H1 (cell line): ENCODE data around the gene GPR17. TPM values are rescaled to one million over a fixed set of nuclear protein-coding genes. Genes with fewer than 3 reads are reported as not detected.

Experiments
- CTCF ChIA-PET: fragments of 300-600 bp; sonication (Branson Sonifier 250); formaldehyde crosslinking; loops from one replicate; lab custom pipeline; 2021; ENCODE audit not compliant: partially characterized antibody; lab: Charles Lee
- POLR2A ChIA-PET: fragments of 300-600 bp; sonication (Branson Sonifier 250); formaldehyde crosslinking; loops from one replicate; lab custom pipeline; 2021; ENCODE audit warnings: inconsistent platforms; ENCODE audit not compliant: partially characterized antibody; lab: Charles Lee
- DNase-seq, 2 experiments: peaks; one replicate each; pipeline versions ENCODE4 v3.0.0 to v3.0.0-alpha.2; 2010 to 2022; ENCODE audit warnings: low spot score in 2 of 2, low read depth in 1 of 2, mixed read lengths in 1 of 2
- FAIRE-seq: peaks from 2 replicates; lab custom pipeline; 2011; peaks lifted over from hg19 to GRCh38; lab: Jason Lieb, UNC
- H2AFZ ChIP-seq: 2 replicates; pipeline ENCODE4 v1.8.1; 2012; ENCODE audit warnings: low read length, inconsistent platforms
- H2AK5ac ChIP-seq: 2 replicates; pipeline ENCODE4 v1.6.1; 2013; ENCODE audit warnings: low read depth, low read length
- H2BK120ac ChIP-seq: replicated peaks from 2 replicates; pipeline ENCODE3; 2013; ENCODE audit warnings: low read depth, low read length, inconsistent platforms
- H2BK12ac ChIP-seq: 2 replicates; pipeline ENCODE4 v1.6.1; 2013; ENCODE audit warnings: low read depth, low read length
- H2BK15ac ChIP-seq: 2 replicates; pipeline ENCODE4 v1.6.1; 2013; ENCODE audit warnings: low read length
- H2BK20ac ChIP-seq: 2 replicates; pipeline ENCODE4 v1.6.1; 2013; ENCODE audit warnings: low read length
- H2BK5ac ChIP-seq: 2 replicates; pipeline ENCODE4 v1.6.1; 2013; ENCODE audit warnings: low read depth, low read length
- H3K14ac ChIP-seq: 2 replicates; pipeline ENCODE4 v1.6.1; 2013; ENCODE audit warnings: inconsistent platforms; ENCODE audit not compliant: insufficient read length
- H3K18ac ChIP-seq: 2 replicates; pipeline ENCODE4 v1.6.1; 2013; ENCODE audit warnings: low read length; ENCODE audit errors: extremely low read depth
- H3K23ac ChIP-seq: 2 replicates; pipeline ENCODE4 v1.6.1; 2013; ENCODE audit warnings: inconsistent platforms; ENCODE audit not compliant: insufficient read length
- H3K23me2 ChIP-seq: 2 replicates; pipeline ENCODE4 v1.6.1; 2013; ENCODE audit warnings: low read depth, low read length
- H3K27ac ChIP-seq: 2 replicates; pipeline ENCODE4 v1.6.1; 2011; ENCODE audit warnings: low read depth, low read length, inconsistent platforms
- H3K27me3 ChIP-seq, 4 experiments: replicated peaks in 1 of 4; 1 replicate in 1 of 4; 2 replicates in 3 of 4; pipeline versions ENCODE4 v1.6.1 to v1.8.1; 2011 to 2013; ENCODE audit warnings: low read length in 3 of 4, mild to moderate bottlenecking in 3 of 4, inconsistent platforms in 2 of 4, mixed read lengths in 2 of 4, moderate library complexity in 1 of 4; ENCODE audit not compliant: control insufficient read depth in 3 of 4, insufficient read depth in 3 of 4; ENCODE audit errors: extremely low read depth in 1 of 4
- H3K36me3 ChIP-seq, 4 experiments: 2 replicates each; pipeline versions ENCODE4 v1.6.1 to v1.8.1; 2011 to 2013; ENCODE audit warnings: mild to moderate bottlenecking in 4 of 4, low read length in 3 of 4, moderate library complexity in 2 of 4, control low read depth in 1 of 4, inconsistent platforms in 1 of 4; ENCODE audit not compliant: insufficient read depth in 4 of 4, control insufficient read depth in 2 of 4
- H3K4ac ChIP-seq: replicated peaks from 2 replicates; pipeline ENCODE3; 2013; ENCODE audit warnings: low read length, low read depth, mixed read lengths, inconsistent platforms; ENCODE audit not compliant: insufficient read length
- H3K4me1 ChIP-seq, 4 experiments: replicated peaks in 1 of 4; 1 replicate in 1 of 4; 2 replicates in 3 of 4; pipeline versions ENCODE4 v1.6.1 to v1.8.1; 2011 to 2013; ENCODE audit warnings: low read length in 3 of 4, inconsistent platforms in 2 of 4, mixed read lengths in 1 of 4; ENCODE audit not compliant: insufficient read depth in 4 of 4, control insufficient read depth in 3 of 4
- H3K4me2 ChIP-seq, 2 experiments: 2 replicates each; pipeline versions ENCODE4 v1.6.1 to v1.8.1; 2011 to 2013; ENCODE audit warnings: low read depth in 2 of 2, low read length in 2 of 2, control low read depth in 1 of 2, inconsistent platforms in 1 of 2, mild to moderate bottlenecking in 1 of 2; ENCODE audit not compliant: insufficient read depth in 1 of 2
- H3K4me3 ChIP-seq, 4 experiments: fragments of 200-600, 300-600 bp in 1 of 4; sonication (generic), shearing (Covaris generic), sonication (Bioruptor Twin) in 1 of 4; 2 replicates each; pipeline versions ENCODE4 v1.5.1 to v1.8.1; 2011 to 2016; ENCODE audit warnings: low read length in 4 of 4, low read depth in 3 of 4, control low read depth in 2 of 4, inconsistent platforms in 2 of 4, mild to moderate bottlenecking in 2 of 4, mixed read lengths in 1 of 4, moderate library complexity in 1 of 4; ENCODE audit not compliant: insufficient read depth in 2 of 4; ENCODE audit errors: extremely low read depth in 1 of 4
- H3K56ac ChIP-seq: replicated peaks from 2 replicates; pipeline ENCODE3; 2013; ENCODE audit warnings: low read depth, mild to moderate bottlenecking, mixed read lengths, low read length, inconsistent platforms; ENCODE audit not compliant: insufficient read length
- H3K79me1 ChIP-seq: 2 replicates; pipeline ENCODE4 v1.6.1; 2013; ENCODE audit warnings: low read depth, low read length, control low read depth
- H3K79me2 ChIP-seq, 2 experiments: 2 replicates each; pipeline versions ENCODE4 v1.6.1 to v1.8.1; 2012 to 2013; ENCODE audit warnings: low read length in 2 of 2, mild to moderate bottlenecking in 2 of 2, inconsistent platforms in 1 of 2; ENCODE audit not compliant: insufficient read depth in 2 of 2, control insufficient read depth in 1 of 2
- H3K9ac ChIP-seq, 4 experiments: replicated peaks in 1 of 4; 1 replicate in 1 of 4; 2 replicates in 3 of 4; pipeline versions ENCODE4 v1.6.1 to v1.8.1; 2011 to 2013; ENCODE audit warnings: low read depth in 3 of 4, low read length in 3 of 4, control low read depth in 2 of 4, mild to moderate bottlenecking in 2 of 4, moderate library complexity in 2 of 4, inconsistent platforms in 1 of 4; ENCODE audit errors: extremely low read depth in 1 of 4
- H3K9me3 ChIP-seq, 2 experiments: 2 replicates each; pipeline versions ENCODE4 v1.6.1 to v1.8.1; 2012 to 2013; ENCODE audit warnings: mild to moderate bottlenecking in 2 of 2, moderate library complexity in 2 of 2, control low read depth in 1 of 2, inconsistent platforms in 1 of 2, low read depth in 1 of 2, low read length in 1 of 2, mixed read lengths in 1 of 2; ENCODE audit not compliant: insufficient read depth in 2 of 2
- H4K20me1 ChIP-seq, 2 experiments: replicated peaks in 1 of 2; 2 replicates each; pipeline versions ENCODE3 to v1.8.1; 2011 to 2013; ENCODE audit warnings: inconsistent platforms in 2 of 2, low read length in 2 of 2, mild to moderate bottlenecking in 1 of 2; ENCODE audit not compliant: insufficient read depth in 2 of 2, control insufficient read depth in 1 of 2
- H4K5ac ChIP-seq: 2 replicates; pipeline ENCODE4 v1.6.1; 2013; ENCODE audit warnings: low read length, low read depth, mixed read lengths, inconsistent platforms; ENCODE audit not compliant: insufficient read length
- H4K8ac ChIP-seq: 2 replicates; pipeline ENCODE4 v1.8.0; 2013; ENCODE audit warnings: mild to moderate bottlenecking, moderate library complexity, low read length, inconsistent platforms; ENCODE audit not compliant: insufficient read depth; ENCODE audit errors: extremely low read depth
- H4K91ac ChIP-seq: replicated peaks from 2 replicates; pipeline ENCODE3; 2013; ENCODE audit warnings: low read length, mixed read lengths, inconsistent platforms; ENCODE audit not compliant: insufficient read length
- KDM5A ChIP-seq: fragments of 200-600 bp; IDR thresholded peaks from 2 replicates; pipeline ENCODE4 v1.7.1; 2012; ENCODE audit warnings: mild to moderate bottlenecking, low read length, inconsistent platforms, mixed read lengths
- RAD21 ChIP-seq, 2 experiments: IDR thresholded peaks in 1 of 2; conservative IDR thresholded peaks in 1 of 2; 2 replicates each; pipeline ENCODE4 v1.6.1; 2011; ENCODE audit warnings: low read depth in 2 of 2, low read length in 2 of 2, improper control_type of control experiment in 1 of 2, inconsistent platforms in 1 of 2, mild to moderate bottlenecking in 1 of 2, moderate library complexity in 1 of 2
- WGBS, 2 experiments: shearing (Covaris generic) in 1 of 2; methylation state at CpG; one replicate each; pipeline versions ENCODE4 v1.1.6 to v1.1.7; 2013 to 2015; ENCODE audit warnings: low lambda C conversion rate in 2 of 2, mixed read lengths in 2 of 2, inconsistent platforms in 1 of 2, low coverage in 1 of 2, missing lambda C conversion rate in 1 of 2; ENCODE audit not compliant: insufficient replicate concordance in 2 of 2, insufficient coverage in 1 of 2, insufficient read length in 1 of 2; ENCODE audit errors: extremely low coverage in 1 of 2, missing lambda C conversion rate in 1 of 2; 5-methylcytosine and 5-hydroxymethylcytosine counted together
- polyA plus RNA-seq, 7 experiments: library from polyadenylated mRNA; depleted of rRNA in 3 of 7; stranded (reverse) in 5 of 7; unstranded in 2 of 7; fragments of >200 nt in 5 of 7; fragments of 200-250 nt in 2 of 7; gene quantifications; 1 replicate in 5 of 7; 2 replicates in 1 of 7; 4 replicates in 1 of 7; pipeline versions ENCODE4 v1.2.1 to v1.2.3, GENCODE V29; 2011 to 2013; ENCODE audit warnings: missing spikeins in 2 of 7, mixed read lengths in 2 of 7
- total RNA-seq: library from RNA; stranded (reverse); fragmentation: NEBNext Ultra II Directional; extraction: Animal tissue kit (Norgen Biotek cat#: 25700); gene quantifications from 2 replicates; pipeline ENCODE4 v1.2.1, GENCODE V29; 2021

The GPR17 gene
- total and polyA plus RNA-seq, 2 of the 8 experiments (the other 6 are each of a cell fraction or from before 2014, with no cell fraction given): 0.03 TPM; not detected in 1

- no peak overlapping the region for H3K27ac ChIP-seq
- H2BK12ac ChIP-seq: no peak overlapping the region
- ChIA-PET CTCF (interaction anchor here (0.7 to 5.6 kb wide), 11 partner anchors 13 to 169 kb away, joined by 3 to 40 read pairs (median 5); no protein-coding TSS in a partner anchor), POLR2A (interaction anchor here (1.0 kb wide), 1 partner anchor 8 kb away, joined by 3 read pairs; no protein-coding TSS in a partner anchor)
- no peak overlapping the region for H4K8ac ChIP-seq
- H2BK20ac ChIP-seq: no peak overlapping the region
- no peak overlapping the region for H3K23ac ChIP-seq
- no peak overlapping the region for H3K56ac ChIP-seq
- FAIRE-seq: no peak
- no peaks in the 10 kb centered on the region for H3K4me1 ChIP-seq
- no peak overlapping the region for H4K91ac ChIP-seq
- H3K27me3 ChIP-seq: peaks cover 0 to 8% (median 5%) of the 10 kb centered on the region in 4 experiments; a peak in 3 of 7 replicates
- H3K4ac ChIP-seq: no peak overlapping the region
- H3K9me3 ChIP-seq: peaks cover 12 to 13% of the 10 kb centered on the region in 2 experiments
- peak overlapping the region in 1 of 4 experiments; percentile 58; a peak in 2 of 8 replicates for H3K4me3 ChIP-seq
- WGBS, 2 experiments: 87% methylated on average over 8 of the region's 9 CpGs; no CpG with 5 or more reads in 1 of the 2 experiments
- no peak overlapping the region for H2AFZ ChIP-seq
- H3K18ac ChIP-seq: no peak overlapping the region
- no peaks in the 10 kb centered on the region for H3K36me3 ChIP-seq
- peak overlapping the region; percentile 47 to 72; a peak in 1 of 4 replicates for H3K4me2 ChIP-seq
- H4K20me1 ChIP-seq: no peaks in the 10 kb centered on the region
- no peak overlapping the region for H2BK5ac ChIP-seq
- no peak overlapping the region for H2BK120ac ChIP-seq
- H4K5ac ChIP-seq: no peak overlapping the region
- no peaks in the 10 kb centered on the region for H3K79me2 ChIP-seq
- no peaks in the 10 kb centered on the region for H3K23me2 ChIP-seq
- no peak for DNase-seq
- no peak overlapping the region for H2BK15ac ChIP-seq
- no peak overlapping the region for H3K14ac ChIP-seq
- no peak overlapping the region for H2AK5ac ChIP-seq
- no peak overlapping the region for H3K9ac ChIP-seq
- H3K79me1 ChIP-seq: no peaks in the 10 kb centered on the region
- TF ChIP-seq KDM5A (no peak), RAD21 (IDR thresholded peaks at IDR 0.05 in 1 of 2, conservative IDR thresholded peaks at IDR 0.05 in 1 of 2; ENCODE audit: low read depth in 2 of 2, low read length in 2 of 2) (no peak)
These were observed 49.0 kb downstream of the GPR17 start for GRCh38 chr2:127694986-127695385.
